ENCODE data around the gene NDUFA13.

The NDUFA13 gene

DNA sequence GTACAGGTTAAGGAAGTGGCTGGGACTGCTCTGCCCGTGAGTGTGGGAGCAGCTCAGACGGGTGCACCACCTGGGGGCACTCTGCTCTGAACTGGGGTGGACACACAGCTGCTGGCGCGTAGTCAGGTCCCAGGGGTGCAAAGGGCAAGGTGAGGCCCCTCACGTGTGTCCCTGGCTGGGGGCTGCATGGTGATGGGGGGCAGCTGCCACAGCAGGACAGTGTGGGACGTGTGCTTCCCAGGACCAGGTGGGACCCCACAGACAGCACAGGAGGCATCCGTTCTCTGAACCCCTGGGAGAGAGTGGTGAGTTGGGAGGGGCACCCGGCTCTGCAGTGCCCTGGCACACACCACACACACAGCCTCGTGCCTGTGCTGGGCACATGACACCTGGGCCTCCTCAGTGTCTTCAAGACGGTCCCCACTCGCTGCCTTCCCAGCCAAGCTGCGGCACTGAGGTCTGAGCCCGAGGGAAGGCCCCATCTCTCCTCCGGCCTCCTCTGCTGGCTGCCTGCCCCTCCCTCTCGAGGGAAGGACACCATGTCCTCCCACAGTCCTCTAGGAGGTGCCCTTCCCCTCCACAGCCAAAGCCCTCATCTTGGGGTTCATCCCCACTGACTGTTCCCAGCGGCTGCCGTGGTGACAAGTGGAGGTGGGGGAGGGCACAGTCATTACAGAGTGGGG, 46.8 kb downstream of the NDUFA13 start:
- Histone ChIP-seq H3K27ac (no peak overlapping the region), H4K20me1 (ENCODE audit: insufficient read depth) (no peaks in the 10 kb centered on the region), H3K36me3 (ENCODE audit: insufficient read depth) (no peaks in the 10 kb centered on the region), H3K9ac (no peak overlapping the region), H2AFZ (ENCODE audit: low read depth) (no peak overlapping the region), H3K4me1 (ENCODE audit: low read depth, poor library complexity, severe bottlenecking) (no peaks in the 10 kb centered on the region), H3K4me3 (IDR thresholded peaks at IDR 0.05; ENCODE audit: insufficient read depth, low read depth, low read length) (no peak overlapping the region), H3K4me2 (no peak overlapping the region), H3K27me3 (ENCODE audit: insufficient read depth, low read depth) (no peaks in the 10 kb centered on the region), H3K79me2 (ENCODE audit: insufficient read depth, low read depth) (no peaks in the 10 kb centered on the region)
- no peak for TF ChIP-seq CTCF (conservative IDR thresholded peaks at IDR 0.05; ENCODE audit: low read depth, low read length)

GRCh38 chr19:19563348-19563848, 47.4 kb downstream of the NDUFA13 start:
- Histone ChIP-seq H3K79me2 (ENCODE audit: insufficient read depth, low read depth) (no peaks in the 10 kb centered on the region), H3K27ac (no peak overlapping the region), H3K4me3 (IDR thresholded peaks at IDR 0.05; ENCODE audit: insufficient read depth, low read depth, low read length) (no peak overlapping the region), H2AFZ (ENCODE audit: low read depth) (no peak overlapping the region), H3K9ac (no peak overlapping the region), H3K4me2 (no peak overlapping the region), H3K36me3 (ENCODE audit: insufficient read depth) (no peaks in the 10 kb centered on the region), H3K27me3 (ENCODE audit: insufficient read depth, low read depth) (no peaks in the 10 kb centered on the region), H3K4me1 (ENCODE audit: low read depth, poor library complexity, severe bottlenecking) (no peaks in the 10 kb centered on the region), H4K20me1 (ENCODE audit: insufficient read depth) (no peaks in the 10 kb centered on the region)
- TF ChIP-seq CTCF (conservative IDR thresholded peaks at IDR 0.05; ENCODE audit: low read depth, low read length) = no peak

GRCh38 chr19:19566306-19566705, 50.3 kb downstream of the NDUFA13 start:
- Histone ChIP-seq H3K4me2 (no peak overlapping the region), H3K79me2 (ENCODE audit: insufficient read depth, low read depth) (no peaks in the 10 kb centered on the region), H3K27me3 (ENCODE audit: insufficient read depth, low read depth) (no peaks in the 10 kb centered on the region), H3K4me3 (IDR thresholded peaks at IDR 0.05; ENCODE audit: insufficient read depth, low read depth, low read length) (no peak overlapping the region), H3K9ac (no peak overlapping the region), H2AFZ (ENCODE audit: low read depth) (no peak overlapping the region), H3K4me1 (ENCODE audit: low read depth, poor library complexity, severe bottlenecking) (no peaks in the 10 kb centered on the region), H4K20me1 (ENCODE audit: insufficient read depth) (no peaks in the 10 kb centered on the region), H3K27ac (no peak overlapping the region), H3K36me3 (ENCODE audit: insufficient read depth) (no peaks in the 10 kb centered on the region)
- no peak for TF ChIP-seq CTCF (conservative IDR thresholded peaks at IDR 0.05; ENCODE audit: low read depth, low read length)

GRCh38 chr19:19567391-19567790, 51.4 kb downstream of the NDUFA13 start:
- H3K27me3 ChIP-seq (ENCODE audit: insufficient read depth, low read depth) = no peaks in the 10 kb centered on the region
- no peak overlapping the region for H3K9ac ChIP-seq
- no peaks in the 10 kb centered on the region for H3K79me2 ChIP-seq (ENCODE audit: insufficient read depth, low read depth)
- H3K27ac ChIP-seq = no peak overlapping the region
- no peak for TF ChIP-seq CTCF (conservative IDR thresholded peaks at IDR 0.05; ENCODE audit: low read depth, low read length)
- no peaks in the 10 kb centered on the region for H4K20me1 ChIP-seq (ENCODE audit: insufficient read depth)
- no peaks in the 10 kb centered on the region for H3K4me1 ChIP-seq (ENCODE audit: low read depth, poor library complexity, severe bottlenecking)
- H3K4me2 ChIP-seq = no peak overlapping the region
- no peak overlapping the region for H2AFZ ChIP-seq (ENCODE audit: low read depth)
- no peak overlapping the region for H3K4me3 ChIP-seq (IDR thresholded peaks at IDR 0.05; ENCODE audit: insufficient read depth, low read depth, low read length)
- H3K36me3 ChIP-seq (ENCODE audit: insufficient read depth) = no peaks in the 10 kb centered on the region

All from KMS-11 (cell line).